GM19438 (cell line): ENCODE measurements around the gene CTLA4.

Experiments
- ATAC-seq: cut with Tn5 transposase; IDR thresholded peaks from one replicate; pipeline ENCODE4 v1.9.1; 2021; ENCODE audit warnings: low read depth; ENCODE audit not compliant: unreplicated experiment

Gene CTLA4

GRCh38 chr2:203867561-203868200, at the start of gene CTLA4:
Gene CTLA4 (plus strand): TSS chr2:203867771. CDS start chr2:203867943, 172 bp downstream.
- no peak for ATAC-seq

GRCh38 chr2:203818656-203819055, 48.9 kb upstream of the CTLA4 start:
- no peak for ATAC-seq

- no peak for ATAC-seq
Observed at GRCh38 chr2:203819434-203820133, 48.0 kb upstream of the CTLA4 start.

GRCh38 chr2:203820969-203821368, 46.6 kb upstream of the CTLA4 start:
- ATAC-seq = peak; percentile 72

- no peak for ATAC-seq
Observed at GRCh38 chr2:203822240-203822639, 45.3 kb upstream of the CTLA4 start.

GRCh38 chr2:203823173-203823572, 44.4 kb upstream of the CTLA4 start:
- ATAC-seq = no peak

GRCh38 chr2:203824057-203824456, 43.5 kb upstream of the CTLA4 start:
- ATAC-seq = no peak

GRCh38 chr2:203824603-203825002, 43.0 kb upstream of the CTLA4 start:
- ATAC-seq = no peak

- no peak for ATAC-seq
Observed at GRCh38 chr2:203826704-203827103, 40.9 kb upstream of the CTLA4 start.

- no peak for ATAC-seq
Observed at GRCh38 chr2:203830304-203831055, 37.1 kb upstream of the CTLA4 start.

- ATAC-seq = no peak
Observed at GRCh38 chr2:203835420-203835819, 32.2 kb upstream of the CTLA4 start.

GRCh38 chr2:203835892-203836800, 31.4 kb upstream of the CTLA4 start:
- ATAC-seq = no peak

GRCh38 chr2:203840655-203841205, 26.8 kb upstream of the CTLA4 start:
- no peak for ATAC-seq

- no peak for ATAC-seq
Observed at GRCh38 chr2:203841654-203842053, 25.9 kb upstream of the CTLA4 start.

- no peak for ATAC-seq
Observed at GRCh38 chr2:203842373-203842772, 25.2 kb upstream of the CTLA4 start.

- ATAC-seq = no peak
Observed at GRCh38 chr2:203846490-203847105, 21.0 kb upstream of the CTLA4 start.

- ATAC-seq = no peak
Observed at GRCh38 chr2:203849010-203849409, 18.6 kb upstream of the CTLA4 start.

GRCh38 chr2:203852760-203853159, 14.8 kb upstream of the CTLA4 start:
- ATAC-seq = no peak

- no peak for ATAC-seq
Observed at GRCh38 chr2:203853271-203853670, 14.3 kb upstream of the CTLA4 start.

GRCh38 chr2:203853722-203854121, 13.8 kb upstream of the CTLA4 start:
- no peak for ATAC-seq
